ENCODE measurements around the gene TANGO2.

The TANGO2 gene

DNA sequence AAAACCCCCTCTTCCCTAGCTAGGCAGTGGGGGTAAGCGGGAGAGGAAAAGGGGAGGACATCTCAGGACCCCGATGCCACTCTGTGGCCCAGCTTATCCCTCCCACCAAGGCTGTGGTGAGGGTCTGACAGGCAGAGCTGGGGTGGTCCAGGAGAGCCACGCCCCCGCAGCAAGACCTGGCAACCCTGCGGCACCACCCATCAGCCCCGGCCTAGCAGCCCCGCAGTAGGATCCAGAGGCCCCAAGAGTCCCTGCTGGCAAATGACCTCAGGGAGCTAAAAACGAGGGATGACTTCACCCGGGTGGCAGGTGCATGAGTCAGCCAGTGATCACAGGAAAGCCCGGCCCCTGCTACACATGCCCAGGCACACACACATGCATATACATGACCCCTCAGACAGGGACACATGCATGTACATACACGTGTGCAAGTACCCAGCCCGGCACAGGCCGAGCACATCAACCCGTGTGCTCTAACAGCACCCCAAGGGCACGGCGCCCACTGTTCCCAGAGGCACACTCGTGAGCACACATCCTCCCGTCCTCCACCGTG is 36.6 kb upstream of the TANGO2 start:
- TF ChIP-seq, protein P1, sequence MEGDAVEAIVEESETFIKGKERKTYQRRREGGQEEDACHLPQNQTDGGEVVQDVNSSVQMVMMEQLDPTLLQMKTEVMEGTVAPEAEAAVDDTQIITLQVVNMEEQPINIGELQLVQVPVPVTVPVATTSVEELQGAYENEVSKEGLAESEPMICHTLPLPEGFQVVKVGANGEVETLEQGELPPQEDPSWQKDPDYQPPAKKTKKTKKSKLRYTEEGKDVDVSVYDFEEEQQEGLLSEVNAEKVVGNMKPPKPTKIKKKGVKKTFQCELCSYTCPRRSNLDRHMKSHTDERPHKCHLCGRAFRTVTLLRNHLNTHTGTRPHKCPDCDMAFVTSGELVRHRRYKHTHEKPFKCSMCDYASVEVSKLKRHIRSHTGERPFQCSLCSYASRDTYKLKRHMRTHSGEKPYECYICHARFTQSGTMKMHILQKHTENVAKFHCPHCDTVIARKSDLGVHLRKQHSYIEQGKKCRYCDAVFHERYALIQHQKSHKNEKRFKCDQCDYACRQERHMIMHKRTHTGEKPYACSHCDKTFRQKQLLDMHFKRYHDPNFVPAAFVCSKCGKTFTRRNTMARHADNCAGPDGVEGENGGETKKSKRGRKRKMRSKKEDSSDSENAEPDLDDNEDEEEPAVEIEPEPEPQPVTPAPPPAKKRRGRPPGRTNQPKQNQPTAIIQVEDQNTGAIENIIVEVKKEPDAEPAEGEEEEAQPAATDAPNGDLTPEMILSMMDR (IDR thresholded peaks at IDR 0.05; ENCODE audit: control insufficient read depth, insufficient read depth, low read depth, low read length, missing control alignments), result no peak
- peak; percentile 8 for DNase-seq (ENCODE audit: low read depth)
- no peak overlapping the region for H3K4me3 ChIP-seq (ENCODE audit: control insufficient read depth, low read depth, low read length)

DNA sequence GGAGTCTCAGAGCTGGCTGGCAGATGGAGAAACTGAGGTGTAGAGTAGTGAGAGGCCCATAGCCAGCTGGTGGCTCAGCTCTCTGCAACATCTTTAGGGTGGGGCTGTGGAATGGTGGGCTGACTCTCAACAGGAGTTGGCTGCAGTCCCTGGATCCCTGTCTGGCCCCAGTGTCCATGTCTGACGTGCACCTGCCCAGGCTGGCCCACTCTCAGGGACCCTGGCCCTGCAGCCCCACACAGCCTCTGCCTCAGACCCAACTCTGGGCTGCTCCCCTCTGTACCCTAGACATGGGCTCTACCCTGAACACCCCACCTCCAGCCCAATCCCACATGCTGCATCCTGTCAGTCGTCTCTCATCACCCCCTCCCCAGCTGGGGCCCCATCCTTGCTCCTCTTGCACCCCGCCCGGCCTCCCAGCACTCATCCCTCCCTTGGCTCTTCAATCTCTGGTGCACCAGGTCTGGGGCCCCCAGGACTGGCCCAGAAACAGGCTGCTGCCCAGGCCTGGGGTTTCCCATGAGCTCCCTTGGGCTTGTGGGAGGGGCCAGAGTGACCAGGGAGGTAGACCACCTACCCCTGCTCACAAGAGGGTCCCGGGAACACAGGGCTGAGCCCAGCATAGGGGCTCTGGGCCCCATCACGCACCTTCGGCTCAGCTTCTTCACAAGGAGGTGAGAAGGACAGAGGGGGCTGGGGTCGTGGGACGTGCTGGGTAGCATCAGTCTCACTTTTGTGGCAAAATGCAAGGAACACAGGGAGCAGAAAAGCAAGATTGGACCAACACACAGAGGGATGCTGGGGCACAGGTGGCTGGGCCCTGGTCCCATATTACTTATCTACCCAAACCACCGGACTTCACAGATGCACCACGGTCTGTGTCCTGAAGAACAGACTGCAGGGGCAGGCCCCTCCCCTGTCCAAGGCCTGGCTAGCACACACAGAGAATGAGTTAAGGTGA is 35.8 kb upstream of the TANGO2 start:
- no peak overlapping the region for H3K4me3 ChIP-seq (ENCODE audit: control insufficient read depth, low read depth, low read length)
- TF ChIP-seq, protein P1 (IDR thresholded peaks at IDR 0.05; ENCODE audit: control insufficient read depth, insufficient read depth, low read depth, low read length, missing control alignments), result no peak
- no peak for DNase-seq (ENCODE audit: low read depth)

DNA sequence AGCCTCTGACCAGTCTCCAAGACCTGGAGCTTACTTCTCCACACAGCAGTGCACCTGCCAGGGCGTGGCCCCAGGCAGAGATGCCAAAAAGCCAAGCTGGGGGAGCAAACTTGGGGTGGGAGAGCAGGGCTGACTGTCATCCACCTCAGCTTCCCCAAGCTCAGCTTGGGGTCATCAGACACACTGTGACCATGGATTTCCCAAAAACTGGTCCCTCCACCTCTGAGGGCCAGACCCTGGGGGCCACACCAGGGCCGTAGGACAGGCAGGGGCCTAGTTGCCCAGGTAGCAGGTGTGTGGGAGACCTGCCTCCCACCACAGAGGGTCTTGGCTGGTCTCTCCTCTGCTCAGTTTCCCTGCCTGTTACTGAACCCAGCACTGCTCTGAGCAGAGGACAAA is 34.9 kb upstream of the TANGO2 start:
- TF ChIP-seq, protein P1 (IDR thresholded peaks at IDR 0.05; ENCODE audit: control insufficient read depth, insufficient read depth, low read depth, low read length, missing control alignments), result no peak
- DNase-seq (ENCODE audit: low read depth), result no peak
- peak overlapping the region; percentile 56 for H3K4me3 ChIP-seq (ENCODE audit: control insufficient read depth, low read depth, low read length)

DNA sequence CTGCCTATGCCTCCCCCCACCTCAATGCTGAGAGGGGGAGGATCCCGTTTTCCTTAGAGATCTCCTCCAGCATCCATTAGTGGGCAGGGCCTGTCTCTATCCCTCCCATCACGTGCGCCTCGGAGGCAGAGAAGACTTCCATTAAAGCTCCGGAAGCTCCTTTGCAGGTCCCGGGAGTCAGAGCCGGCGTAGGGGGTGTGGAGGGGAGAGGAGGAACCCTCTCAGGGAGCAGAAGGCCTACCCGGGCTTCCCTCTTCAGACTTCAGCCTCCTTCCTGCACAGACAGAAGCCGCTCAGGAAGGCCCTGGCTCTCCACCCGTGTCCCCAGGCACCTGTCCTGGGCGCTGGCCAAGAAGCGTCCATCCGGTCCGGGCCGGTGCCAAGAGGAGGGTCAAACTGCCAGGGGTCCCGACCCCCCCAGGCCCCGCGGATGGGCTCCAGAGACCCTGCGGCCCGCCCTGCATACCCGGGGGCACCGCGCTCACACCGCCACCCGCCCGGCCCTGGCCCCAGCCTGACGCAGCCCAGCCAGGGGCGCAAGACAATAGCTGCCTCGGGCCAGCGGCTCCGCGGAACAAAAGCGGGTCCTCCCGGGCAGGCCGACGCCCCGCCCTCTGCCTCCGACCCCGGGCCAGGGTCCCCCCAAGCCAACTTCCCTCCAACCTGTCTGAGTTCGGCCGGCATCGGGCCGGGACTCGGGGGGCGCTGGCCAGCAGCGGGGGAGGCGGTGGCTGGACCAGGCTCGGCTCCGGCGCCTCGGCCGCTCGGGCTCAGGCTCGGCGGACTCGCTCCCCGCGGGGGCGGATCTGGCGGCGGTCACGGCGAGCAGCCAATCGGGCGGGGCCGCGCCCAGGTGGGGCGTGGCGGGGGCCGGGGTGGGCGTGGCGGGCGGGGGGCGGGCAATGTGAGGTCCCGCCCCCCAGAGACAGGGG is 34.2 kb upstream of the TANGO2 start:
- H3K4me3 ChIP-seq (ENCODE audit: control insufficient read depth, low read depth, low read length), result peak overlapping the region; percentile 56
- TF ChIP-seq, protein P1 (IDR thresholded peaks at IDR 0.05; ENCODE audit: control insufficient read depth, insufficient read depth, low read depth, low read length, missing control alignments), result no peak
- no peak for DNase-seq (ENCODE audit: low read depth)

DNA sequence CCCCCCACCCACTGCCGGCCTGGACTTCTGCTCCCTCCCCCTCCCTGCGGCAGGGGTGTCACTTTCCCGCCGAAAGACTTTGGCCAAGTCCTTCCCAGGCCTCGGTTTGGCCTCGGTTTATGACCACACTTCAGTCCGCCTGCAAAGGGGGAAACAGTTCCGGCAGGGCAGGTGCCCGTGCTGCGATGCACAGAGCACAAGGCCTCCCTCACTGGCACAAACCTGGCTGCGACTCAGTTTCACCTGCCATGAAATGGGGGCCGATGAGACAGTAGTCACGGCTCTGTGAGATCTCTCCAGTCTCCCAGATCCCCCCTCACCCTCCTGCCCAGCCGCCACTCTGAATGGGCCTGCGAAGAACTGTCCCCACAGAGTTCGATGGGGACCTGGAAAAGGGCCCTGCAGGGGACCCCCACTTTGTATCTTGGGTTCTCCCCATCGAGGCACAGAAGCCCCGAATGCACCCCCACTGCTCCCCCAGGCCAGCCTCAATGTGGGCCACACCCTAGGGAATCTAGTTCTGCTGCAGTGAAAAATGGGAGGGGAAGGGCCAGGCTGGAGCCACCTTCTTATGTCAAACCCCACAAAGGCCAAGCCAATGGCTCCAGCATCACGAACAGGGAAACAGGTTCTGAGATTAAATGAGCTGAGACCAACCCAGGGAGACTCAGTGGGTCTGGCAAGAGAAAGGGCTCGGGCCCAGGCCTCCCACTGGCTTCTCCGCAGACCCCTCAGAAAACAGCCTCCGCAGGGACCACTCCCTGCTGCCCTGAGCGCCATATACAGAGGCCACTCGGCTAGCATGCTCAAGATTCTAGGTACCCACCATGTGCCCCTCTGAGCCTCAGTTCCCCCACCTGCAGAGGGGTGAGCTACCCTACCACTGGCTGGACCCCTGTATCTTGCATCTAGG is 33.3 kb upstream of the TANGO2 start:
- H3K4me3 ChIP-seq (ENCODE audit: control insufficient read depth, low read depth, low read length), result no peak overlapping the region
- DNase-seq (ENCODE audit: low read depth), result no peak
- TF ChIP-seq, protein P1 (IDR thresholded peaks at IDR 0.05; ENCODE audit: control insufficient read depth, insufficient read depth, low read depth, low read length, missing control alignments), result no peak
